T-helper 2 cell treated with Interferon-gamma antibody and Interleukin-4, amounts not matched to agents 5 μg/mL and 100 μg/mL, for 36 hours (primary cell): Measurements from ENCODE around the gene BRK1.
"Not testable (repeated sequence)": the region's sequence is repeated elsewhere in the genome, so short reads cannot be mapped to it uniquely, and the experiment has no call there.

ENCODE experiments used
- DNase-seq: peaks from one replicate; pipeline ENCODE4 v3.0.0; 2021; ENCODE audit warnings: low spot score
- H3K27ac Mint-ChIP-seq: one replicate; pipeline ENCODE4 v1.8.0; 2021; ENCODE audit warnings: mild to moderate bottlenecking, mixed read lengths
- H3K27me3 Mint-ChIP-seq: one replicate; pipeline ENCODE4 v1.8.0; 2021; ENCODE audit warnings: low read depth, mixed read lengths
- H3K36me3 Mint-ChIP-seq: one replicate; pipeline ENCODE4 v1.8.0; 2021; ENCODE audit warnings: low read depth, mixed read lengths
- H3K4me1 Mint-ChIP-seq: one replicate; pipeline ENCODE4 v1.8.0; 2021; ENCODE audit warnings: low read depth, mixed read lengths
- H3K4me3 Mint-ChIP-seq: one replicate; pipeline ENCODE4 v1.8.0; 2022; ENCODE audit warnings: mild to moderate bottlenecking, moderate library complexity, mixed read lengths
- H3K9me3 Mint-ChIP-seq: one replicate; pipeline ENCODE4 v1.8.0; 2021; ENCODE audit warnings: mixed read lengths

BRK1 gene

DNA sequence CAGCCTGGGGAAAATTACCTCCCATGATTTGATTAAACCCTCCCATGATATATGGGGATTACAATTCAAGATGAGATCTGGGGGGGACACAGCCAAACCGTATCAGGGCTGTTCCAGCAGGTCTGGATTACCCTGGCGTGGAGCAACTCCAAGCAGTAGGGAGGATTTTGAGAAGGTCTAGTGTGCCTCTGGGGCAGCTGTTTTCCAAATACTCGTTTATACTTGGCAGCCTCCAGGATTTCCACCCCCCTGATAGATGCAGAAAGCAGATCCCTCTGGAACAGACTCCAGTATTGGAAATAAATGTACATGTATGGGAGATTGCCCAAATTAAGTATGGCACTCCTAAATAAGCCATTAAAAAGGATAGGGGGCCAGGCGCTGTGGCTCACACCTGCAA, 41.6 kb downstream of the BRK1 start:
- no peak for DNase-seq
- H3K4me1 Mint-ChIP-seq: peaks cover 3% of the 10 kb centered on the region
- no peak overlapping the region for H3K4me3 Mint-ChIP-seq
- no peak overlapping the region for H3K27ac Mint-ChIP-seq
- H3K9me3 Mint-ChIP-seq: no peaks in the 10 kb centered on the region
- H3K36me3 Mint-ChIP-seq: peaks cover 18% of the 10 kb centered on the region
- no peaks in the 10 kb centered on the region for H3K27me3 Mint-ChIP-seq

DNA sequence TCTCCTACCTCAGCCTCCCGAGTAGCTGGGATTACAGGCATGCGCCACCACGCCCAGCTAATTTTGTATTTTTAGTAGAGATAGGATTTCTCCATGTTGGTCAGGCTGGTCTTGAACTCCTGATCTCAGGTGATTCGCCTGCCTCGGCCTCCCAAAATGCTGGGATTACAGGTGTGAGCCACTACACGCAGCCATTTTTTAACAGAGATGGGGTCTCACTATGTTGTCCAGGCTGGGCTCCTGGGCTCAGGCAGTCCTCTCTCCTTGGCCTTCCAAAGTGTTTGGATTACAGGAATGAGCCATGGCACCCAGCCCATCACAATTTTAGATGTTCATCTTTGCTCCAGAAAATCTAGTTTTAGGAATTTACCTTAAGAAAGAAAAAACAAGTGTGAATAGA, 43.1 kb downstream of the BRK1 start:
- not testable (repeated sequence) for H3K9me3 Mint-ChIP-seq, H3K4me3 Mint-ChIP-seq, H3K4me1 Mint-ChIP-seq, H3K27me3 Mint-ChIP-seq, DNase-seq, H3K27ac Mint-ChIP-seq
- H3K36me3 Mint-ChIP-seq: peaks cover 15% of the 10 kb centered on the region

DNA sequence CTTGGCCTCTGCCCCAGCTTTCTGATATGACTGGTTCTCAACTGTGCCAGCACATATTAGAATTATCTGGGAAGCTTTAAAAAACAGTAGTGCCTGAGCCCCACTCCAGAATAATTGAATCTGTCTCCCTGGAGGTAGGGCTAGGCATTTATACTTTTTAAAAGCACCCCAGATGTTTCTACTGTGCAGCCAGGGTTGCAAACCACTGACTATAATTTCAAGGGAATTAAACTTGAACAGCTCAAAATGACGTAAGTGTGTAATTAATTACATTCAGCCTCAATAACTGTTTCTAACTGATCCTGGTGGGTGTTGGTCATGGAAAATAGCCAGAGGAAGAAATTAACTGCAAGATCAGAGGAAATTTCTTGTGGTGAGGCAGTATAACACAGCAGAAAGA, 44.9 kb downstream of the BRK1 start:
- no peak overlapping the region for H3K4me3 Mint-ChIP-seq
- no peaks in the 10 kb centered on the region for H3K27me3 Mint-ChIP-seq
- no peak overlapping the region for H3K27ac Mint-ChIP-seq
- H3K4me1 Mint-ChIP-seq: peaks cover 9% of the 10 kb centered on the region
- H3K36me3 Mint-ChIP-seq: peaks cover 7% of the 10 kb centered on the region
- H3K9me3 Mint-ChIP-seq: no peaks in the 10 kb centered on the region
- no peak for DNase-seq

DNA sequence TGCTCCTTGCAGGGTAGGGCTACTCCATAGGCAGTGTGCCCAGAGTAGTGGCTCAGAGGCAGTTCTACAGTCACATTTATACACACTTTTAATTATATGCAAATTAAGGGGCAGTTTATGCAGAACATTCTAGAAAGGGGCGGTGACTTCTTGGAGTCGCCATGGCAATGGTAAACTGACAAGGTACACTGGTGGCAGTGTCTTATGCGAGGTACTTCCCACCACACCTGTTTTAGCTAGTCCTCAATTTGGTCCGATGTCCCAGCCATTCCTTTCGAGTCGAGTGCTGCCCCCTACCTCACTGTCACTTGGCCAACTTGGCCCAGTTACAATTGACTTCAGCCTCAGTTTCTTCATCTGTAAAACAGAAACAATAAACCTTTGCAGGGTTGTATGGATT, 45.5 kb downstream of the BRK1 start:
- peaks cover 1% of the 10 kb centered on the region for H3K36me3 Mint-ChIP-seq
- H3K4me1 Mint-ChIP-seq: peaks cover 9% of the 10 kb centered on the region
- no peaks in the 10 kb centered on the region for H3K9me3 Mint-ChIP-seq
- no peaks in the 10 kb centered on the region for H3K27me3 Mint-ChIP-seq
- no peak overlapping the region for H3K4me3 Mint-ChIP-seq
- no peak overlapping the region for H3K27ac Mint-ChIP-seq
- no peak for DNase-seq

DNA sequence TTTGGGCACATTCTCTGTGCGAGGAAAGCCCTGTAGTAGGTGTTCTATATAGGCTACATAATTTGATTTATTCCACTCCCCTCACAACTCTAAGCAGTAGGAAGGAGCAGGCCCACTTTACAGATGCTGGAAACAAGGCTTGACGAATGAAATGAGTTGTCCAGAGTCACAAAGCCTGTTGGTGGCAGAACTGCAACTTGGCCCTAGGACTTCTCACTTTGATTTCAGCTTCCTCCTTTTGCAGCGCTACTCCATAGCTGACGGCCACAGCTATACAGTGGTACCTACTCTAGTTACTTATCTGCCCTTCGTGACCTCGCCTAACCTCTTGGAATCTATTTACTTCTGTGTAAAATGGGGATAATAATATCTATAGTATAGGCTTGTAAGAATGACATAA, 46.7 kb downstream of the BRK1 start:
- H3K4me3 Mint-ChIP-seq: no peak overlapping the region
- peaks cover 13% of the 10 kb centered on the region for H3K4me1 Mint-ChIP-seq

DNA sequence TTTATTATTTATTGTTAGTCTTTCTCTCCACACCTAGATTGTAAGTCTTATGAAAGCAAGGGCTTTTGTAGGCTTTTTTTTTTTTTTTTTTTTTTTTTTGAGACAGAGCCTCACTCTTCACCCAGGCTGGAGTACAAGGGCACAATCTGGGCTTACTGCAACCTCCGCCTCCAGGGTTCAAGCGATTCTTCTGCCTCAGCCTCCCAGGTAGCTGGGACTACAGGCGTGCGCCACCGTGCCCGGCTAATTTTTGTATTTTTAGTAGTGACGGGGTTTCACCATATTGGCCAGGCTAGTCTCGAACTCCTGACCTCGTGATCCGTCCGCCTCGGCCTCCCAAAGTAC, 48.7 kb downstream of the BRK1 start:
- not testable (repeated sequence) for H3K36me3 Mint-ChIP-seq, H3K27ac Mint-ChIP-seq, H3K27me3 Mint-ChIP-seq, DNase-seq, H3K9me3 Mint-ChIP-seq
- Mint-ChIP-seq H3K4me3 (peak overlapping the region; percentile 73), H3K4me1 (peaks cover 17% of the 10 kb centered on the region)

More for the DNA sequence above, 46.7 kb downstream of the BRK1 start:
- H3K27ac Mint-ChIP-seq: no peak overlapping the region
- H3K36me3 Mint-ChIP-seq: no peaks in the 10 kb centered on the region
- H3K9me3 Mint-ChIP-seq: no peaks in the 10 kb centered on the region
- no peak for DNase-seq
- no peaks in the 10 kb centered on the region for H3K27me3 Mint-ChIP-seq

DNA sequence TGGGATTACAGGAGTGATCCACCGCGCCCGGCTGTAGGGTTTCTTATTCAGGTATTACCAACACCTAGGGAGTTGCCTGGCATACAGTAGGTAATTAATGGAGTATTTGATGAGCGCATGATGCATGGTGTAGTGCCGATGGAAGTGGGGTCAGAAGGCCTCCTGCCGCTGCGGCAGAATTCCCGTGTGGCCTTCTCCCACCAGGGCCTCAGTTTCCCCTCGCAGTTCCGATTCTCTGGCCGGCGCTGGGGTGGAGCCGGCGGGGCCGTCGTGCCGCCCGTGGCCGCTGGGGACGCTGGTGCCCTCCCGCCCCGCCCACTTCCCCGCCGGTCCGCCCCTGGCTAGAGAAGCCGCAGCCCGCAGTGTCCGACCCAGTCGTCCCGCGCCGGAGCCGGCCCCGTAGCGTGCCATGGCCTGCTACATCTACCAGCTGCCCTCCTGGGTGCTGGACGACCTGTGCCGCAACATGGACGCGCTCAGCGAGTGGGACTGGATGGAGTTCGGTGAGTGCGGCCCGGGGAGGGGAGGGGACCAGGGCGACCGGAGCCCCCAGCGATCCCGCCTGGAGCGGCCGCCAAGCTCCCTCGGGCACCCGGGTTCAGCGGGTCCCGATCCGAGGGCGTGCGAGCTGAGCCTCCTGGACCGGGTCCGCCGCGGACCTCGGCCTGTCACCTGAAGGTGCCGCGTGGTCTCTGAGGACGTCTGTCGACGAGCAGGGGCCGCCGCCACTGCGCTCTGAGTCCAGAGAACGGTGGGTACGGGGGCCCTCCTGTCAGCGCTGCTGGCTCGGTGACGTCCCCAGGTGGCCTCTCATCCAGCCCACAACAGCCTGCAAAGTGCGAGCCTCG, 49.3 kb downstream of the BRK1 start, which contains the start of gene IRAK2:
Gene IRAK2 (plus strand): TSS at position 374 of the 848 bp plus-strand sequence. CDS start 36 bp downstream, at position 410.
- no peak within 1 kb of the TSS for H3K27ac Mint-ChIP-seq
- peaks cover 6% of the 10 kb centered on the region for H3K36me3 Mint-ChIP-seq
- H3K4me3 Mint-ChIP-seq: peak within 1 kb of the TSS; percentile 73
- peaks cover 9% of the 10 kb centered on the region for H3K9me3 Mint-ChIP-seq
- no peaks in the 10 kb centered on the region for H3K27me3 Mint-ChIP-seq
- H3K4me1 Mint-ChIP-seq: peaks cover 17% of the 10 kb centered on the region
- peak; percentile 51 for DNase-seq

DNA sequence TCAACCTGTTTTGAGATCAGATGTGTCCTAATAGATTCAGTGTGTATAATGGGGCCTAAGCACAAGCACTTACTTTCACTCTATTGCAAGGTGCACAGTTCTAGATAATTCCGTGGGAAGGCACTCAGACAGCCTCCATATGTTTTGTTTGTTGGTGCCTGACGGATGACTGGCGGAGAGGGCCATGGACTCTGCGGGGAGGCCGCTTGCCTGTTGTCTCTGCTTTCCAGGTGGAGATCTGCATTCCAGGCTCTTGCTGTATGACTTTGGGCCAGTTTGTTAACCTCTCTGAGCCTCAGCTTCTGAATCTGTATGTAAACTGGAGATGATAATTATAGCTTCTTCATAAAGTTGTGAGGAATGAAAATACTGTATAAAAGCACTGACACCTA, 50.7 kb downstream of the BRK1 start:
- H3K27ac Mint-ChIP-seq: no peak overlapping the region
- DNase-seq: no peak
- peaks cover 9% of the 10 kb centered on the region for H3K9me3 Mint-ChIP-seq
- peak overlapping the region; percentile 32 for H3K4me3 Mint-ChIP-seq
- peaks cover 20% of the 10 kb centered on the region for H3K4me1 Mint-ChIP-seq
- no peaks in the 10 kb centered on the region for H3K27me3 Mint-ChIP-seq
- H3K36me3 Mint-ChIP-seq: peaks cover 6% of the 10 kb centered on the region

DNA sequence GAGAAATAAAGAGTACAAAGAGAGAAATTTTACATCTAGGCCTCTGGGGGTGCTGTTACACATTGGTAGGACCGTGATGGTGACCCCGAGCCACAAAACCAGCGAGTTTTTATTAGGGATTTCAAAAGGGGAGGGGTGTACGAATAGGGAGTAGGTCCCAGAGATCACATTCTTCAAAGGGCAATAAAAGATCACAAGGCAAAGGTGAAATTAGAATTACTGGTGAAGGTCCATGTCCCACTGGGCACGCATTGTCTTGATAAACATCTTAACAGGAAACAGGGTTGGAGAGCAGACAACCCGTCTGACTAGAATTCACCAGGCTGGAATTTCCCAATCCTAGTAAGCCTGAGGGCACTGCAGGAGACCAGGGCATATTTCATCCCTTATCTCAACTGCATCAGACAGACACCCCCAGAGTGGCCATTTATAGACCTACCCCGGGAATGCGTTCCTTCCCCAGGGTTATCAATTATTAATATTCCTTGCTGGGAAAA, 53.6 kb downstream of the BRK1 start:
- Mint-ChIP-seq H3K27ac (no peak overlapping the region), H3K9me3 (peaks cover 9% of the 10 kb centered on the region), H3K27me3 (no peaks in the 10 kb centered on the region), H3K4me3 (no peak overlapping the region), H3K36me3 (peaks cover 6% of the 10 kb centered on the region), H3K4me1 (peaks cover 16% of the 10 kb centered on the region)
- DNase-seq: no peak

DNA sequence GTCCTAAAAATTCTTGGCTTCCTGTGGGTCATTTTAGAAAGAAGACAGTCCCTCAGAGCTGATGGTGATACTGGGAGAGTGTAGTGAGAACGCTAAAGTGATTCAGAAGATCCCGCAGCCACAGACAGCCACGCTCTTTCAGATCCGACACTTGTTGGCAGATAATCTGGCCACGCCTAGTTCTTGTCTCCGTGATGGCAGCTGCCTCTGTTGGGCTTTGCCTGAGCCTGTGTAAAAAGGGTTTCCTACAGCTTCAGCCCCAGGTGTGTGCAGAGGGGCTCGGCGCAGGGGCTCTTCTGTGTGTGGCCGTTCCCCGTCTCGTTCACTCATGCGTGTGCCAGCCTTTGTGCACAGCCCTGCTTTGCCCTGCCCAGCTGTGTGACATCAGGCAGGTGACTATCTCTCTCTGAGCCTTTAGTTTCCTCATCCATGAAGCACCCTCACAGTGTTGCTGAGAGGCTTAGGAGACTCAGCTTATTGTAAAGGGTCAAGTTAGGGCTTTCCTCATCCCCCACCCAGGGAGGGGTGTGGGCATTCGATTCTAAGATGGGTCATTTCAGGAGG, 55.5 kb downstream of the BRK1 start:
- no peak for DNase-seq
- peaks cover 9% of the 10 kb centered on the region for H3K9me3 Mint-ChIP-seq
- no peak overlapping the region for H3K4me3 Mint-ChIP-seq
- peaks cover 15% of the 10 kb centered on the region for H3K4me1 Mint-ChIP-seq
- H3K27me3 Mint-ChIP-seq: no peaks in the 10 kb centered on the region
- H3K27ac Mint-ChIP-seq: no peak overlapping the region
- peaks cover 6% of the 10 kb centered on the region for H3K36me3 Mint-ChIP-seq

DNA sequence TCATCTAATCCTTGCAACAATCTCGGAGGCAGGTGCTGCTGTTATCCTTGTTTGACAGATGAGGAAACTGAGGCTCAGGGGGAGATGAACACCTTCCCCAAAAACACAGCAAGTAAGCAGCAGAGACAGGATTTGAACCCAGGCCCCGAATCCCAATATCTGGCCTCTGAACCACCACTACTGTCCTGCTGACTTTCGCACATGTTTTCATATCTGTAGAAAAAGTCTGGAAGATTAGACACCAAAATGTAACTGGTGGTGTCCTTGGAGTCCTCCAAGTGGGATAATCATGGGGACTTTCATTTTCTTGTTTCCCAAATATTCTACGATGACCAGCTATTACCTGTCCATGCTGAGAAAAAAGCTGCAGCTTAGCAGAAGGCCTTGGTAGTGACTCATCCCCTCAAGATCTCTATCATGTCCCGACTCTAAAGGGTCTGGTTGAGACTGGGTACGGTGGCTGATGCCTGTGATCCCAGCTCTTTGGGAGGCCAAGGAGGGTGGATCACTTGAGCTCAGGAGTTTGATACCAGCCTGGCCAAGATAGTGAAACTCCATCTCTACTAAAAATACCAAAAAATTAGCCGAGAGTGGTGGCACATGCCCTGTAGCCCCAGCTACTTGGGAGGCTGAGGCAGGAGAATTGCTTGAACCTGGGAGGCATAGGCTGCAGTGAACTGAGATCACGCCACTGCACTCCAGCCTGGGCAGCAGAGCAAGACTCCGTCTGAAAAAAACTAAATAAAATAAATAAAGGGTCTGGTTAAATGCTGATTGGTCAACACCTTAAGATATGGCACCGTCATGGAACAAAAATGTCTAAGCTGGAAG, 57.8 kb downstream of the BRK1 start:
- peaks cover 6% of the 10 kb centered on the region for H3K36me3 Mint-ChIP-seq
- no peak overlapping the region for H3K27ac Mint-ChIP-seq
- no peak overlapping the region for H3K4me3 Mint-ChIP-seq
- DNase-seq: no peak
- peaks cover 9% of the 10 kb centered on the region for H3K9me3 Mint-ChIP-seq
- H3K4me1 Mint-ChIP-seq: peaks cover 10% of the 10 kb centered on the region
- no peaks in the 10 kb centered on the region for H3K27me3 Mint-ChIP-seq

DNA sequence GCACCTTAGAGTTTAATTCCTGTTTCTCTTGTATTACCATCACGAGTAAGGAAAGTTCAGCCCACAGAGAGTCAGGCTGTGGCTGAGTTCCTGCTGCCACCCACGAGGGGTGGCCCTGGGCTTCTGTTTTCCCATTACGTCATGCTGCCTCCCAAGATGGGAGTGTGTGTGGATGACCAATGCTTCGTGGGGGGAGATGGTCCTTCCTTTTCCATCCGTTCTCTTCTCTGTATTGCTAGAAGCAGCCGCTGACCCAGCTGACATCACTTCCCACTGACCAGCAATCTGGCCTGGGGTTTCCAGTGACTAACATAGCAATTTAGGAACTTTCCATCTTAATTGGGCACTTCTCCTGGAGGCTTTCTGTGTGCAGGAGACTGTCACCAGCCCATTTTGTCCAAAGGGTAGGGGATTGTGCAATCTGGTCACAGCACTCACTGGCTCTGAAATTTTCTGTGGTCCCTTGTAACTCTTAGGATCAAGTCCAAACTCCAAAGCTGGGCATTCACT, 58.5 kb downstream of the BRK1 start:
- Mint-ChIP-seq H3K27me3 (no peaks in the 10 kb centered on the region), H3K4me3 (no peak overlapping the region), H3K4me1 (peaks cover 8% of the 10 kb centered on the region), H3K36me3 (peaks cover 2% of the 10 kb centered on the region), H3K9me3 (peaks cover 3% of the 10 kb centered on the region), H3K27ac (no peak overlapping the region)
- DNase-seq: no peak

DNA sequence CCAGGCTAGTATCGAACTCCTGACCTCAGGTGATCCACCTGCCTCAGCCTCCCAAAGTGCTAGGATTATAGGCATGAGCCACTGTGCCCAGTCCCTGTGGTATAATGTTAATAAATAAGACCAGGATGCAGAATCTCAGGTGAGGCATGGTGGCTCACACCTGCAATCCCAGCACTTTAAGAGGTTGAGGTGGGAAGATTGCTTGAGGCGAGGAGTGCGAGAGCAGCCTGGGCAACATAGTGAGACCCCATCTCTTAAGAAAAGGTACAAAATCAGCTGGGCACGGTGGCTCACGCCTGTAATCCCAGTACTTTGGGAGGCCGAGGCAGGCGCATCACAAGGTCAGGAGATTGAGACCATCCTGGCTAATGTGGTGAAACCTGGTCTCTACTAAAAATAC, 59.9 kb downstream of the BRK1 start:
- DNase-seq, H3K36me3 Mint-ChIP-seq, H3K4me3 Mint-ChIP-seq, H3K27ac Mint-ChIP-seq, H3K9me3 Mint-ChIP-seq, H3K27me3 Mint-ChIP-seq: not testable (repeated sequence)
- H3K4me1 Mint-ChIP-seq: peaks cover 12% of the 10 kb centered on the region

DNA sequence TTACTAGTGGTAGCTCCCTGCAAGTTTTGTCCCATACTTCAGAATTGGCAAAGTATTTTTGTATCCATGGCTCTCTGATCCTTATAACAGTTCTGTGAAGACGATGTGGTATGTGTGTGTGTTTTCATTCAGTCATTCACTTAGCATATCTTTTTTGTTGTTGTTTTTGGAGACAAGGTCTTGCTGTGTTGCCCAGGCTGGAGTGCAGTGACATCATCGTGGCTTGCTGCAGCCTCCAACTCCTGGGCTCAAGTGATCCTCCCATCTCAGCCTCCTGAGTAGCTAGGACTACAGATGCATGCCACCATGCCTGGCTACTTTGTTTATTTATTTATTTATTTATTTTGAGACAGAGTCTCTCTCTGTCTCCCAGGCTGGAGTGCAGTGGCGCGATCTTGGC, 60.7 kb downstream of the BRK1 start:
- not testable (repeated sequence) for H3K27ac Mint-ChIP-seq, H3K27me3 Mint-ChIP-seq, DNase-seq, H3K36me3 Mint-ChIP-seq, H3K4me3 Mint-ChIP-seq, H3K4me1 Mint-ChIP-seq, H3K9me3 Mint-ChIP-seq
